HG03066 (cell line): ENCODE results near the gene CDH22.

Experiments used
- ATAC-seq: cut with Tn5 transposase; IDR thresholded peaks from one replicate; pipeline ENCODE4 v1.9.1; 2021; ENCODE audit warnings: low read depth; ENCODE audit not compliant: unreplicated experiment

Gene CDH22, protein sequence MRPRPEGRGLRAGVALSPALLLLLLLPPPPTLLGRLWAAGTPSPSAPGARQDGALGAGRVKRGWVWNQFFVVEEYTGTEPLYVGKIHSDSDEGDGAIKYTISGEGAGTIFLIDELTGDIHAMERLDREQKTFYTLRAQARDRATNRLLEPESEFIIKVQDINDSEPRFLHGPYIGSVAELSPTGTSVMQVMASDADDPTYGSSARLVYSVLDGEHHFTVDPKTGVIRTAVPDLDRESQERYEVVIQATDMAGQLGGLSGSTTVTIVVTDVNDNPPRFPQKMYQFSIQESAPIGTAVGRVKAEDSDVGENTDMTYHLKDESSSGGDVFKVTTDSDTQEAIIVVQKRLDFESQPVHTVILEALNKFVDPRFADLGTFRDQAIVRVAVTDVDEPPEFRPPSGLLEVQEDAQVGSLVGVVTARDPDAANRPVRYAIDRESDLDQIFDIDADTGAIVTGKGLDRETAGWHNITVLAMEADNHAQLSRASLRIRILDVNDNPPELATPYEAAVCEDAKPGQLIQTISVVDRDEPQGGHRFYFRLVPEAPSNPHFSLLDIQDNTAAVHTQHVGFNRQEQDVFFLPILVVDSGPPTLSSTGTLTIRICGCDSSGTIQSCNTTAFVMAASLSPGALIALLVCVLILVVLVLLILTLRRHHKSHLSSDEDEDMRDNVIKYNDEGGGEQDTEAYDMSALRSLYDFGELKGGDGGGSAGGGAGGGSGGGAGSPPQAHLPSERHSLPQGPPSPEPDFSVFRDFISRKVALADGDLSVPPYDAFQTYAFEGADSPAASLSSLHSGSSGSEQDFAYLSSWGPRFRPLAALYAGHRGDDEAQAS

DNA sequence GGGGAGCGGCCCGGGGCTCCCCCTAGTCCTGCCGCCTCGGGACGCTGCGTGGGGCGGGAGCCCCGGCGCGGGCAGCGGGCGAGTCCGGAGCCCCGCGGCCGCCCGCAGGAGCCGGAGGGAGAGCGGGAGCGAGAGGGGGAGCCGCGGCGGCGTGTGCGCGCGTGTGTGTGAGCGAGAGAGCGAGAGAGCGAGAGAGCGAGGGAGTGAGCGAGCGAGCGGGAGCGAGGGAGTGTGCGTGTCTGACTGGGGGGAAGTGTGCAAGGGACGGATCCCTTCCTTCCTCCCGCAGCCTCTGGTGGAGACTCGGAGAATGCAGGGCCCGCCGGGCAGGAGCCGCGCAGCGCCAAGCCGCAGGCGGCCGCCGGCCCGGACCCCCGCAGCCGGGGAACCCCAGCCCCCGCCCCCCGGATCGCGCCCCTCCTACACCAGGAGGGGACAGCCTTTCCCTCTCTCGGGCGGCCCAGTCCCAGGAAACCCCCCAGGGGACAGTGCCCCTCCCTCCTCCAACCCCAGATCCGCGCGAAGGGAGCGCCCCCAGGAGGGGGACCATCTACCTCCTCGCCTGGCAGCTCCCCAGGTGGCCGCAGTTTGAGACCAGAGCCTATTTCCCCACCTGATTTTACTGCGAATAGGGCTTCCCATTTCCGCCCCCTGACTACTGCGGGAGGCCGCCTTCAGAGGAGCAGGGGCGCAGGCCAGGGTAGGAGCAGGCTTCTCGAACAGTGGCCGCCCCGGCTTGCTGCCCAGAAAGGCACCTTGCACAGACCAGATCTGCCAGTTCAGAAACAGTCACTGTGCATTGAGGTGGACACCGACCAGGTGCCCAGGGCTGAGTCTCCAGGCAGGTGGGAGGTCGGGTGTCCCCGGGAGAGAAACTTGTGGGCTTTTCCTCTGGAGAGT lies at the start of gene CDH22:
TSS of gene CDH22 (minus strand) at position 241 of the 900 bp plus-strand sequence. CDS start 57,204 bp downstream, outside the sequence.
- no peak for ATAC-seq

GRCh38 chr20:46357030-46357514 lies 48.8 kb upstream of the CDH22 start:
- ATAC-seq = no peak

- no peak for ATAC-seq
Observed at GRCh38 chr20:46356195-46357029, 48.1 kb upstream of the CDH22 start.

DNA sequence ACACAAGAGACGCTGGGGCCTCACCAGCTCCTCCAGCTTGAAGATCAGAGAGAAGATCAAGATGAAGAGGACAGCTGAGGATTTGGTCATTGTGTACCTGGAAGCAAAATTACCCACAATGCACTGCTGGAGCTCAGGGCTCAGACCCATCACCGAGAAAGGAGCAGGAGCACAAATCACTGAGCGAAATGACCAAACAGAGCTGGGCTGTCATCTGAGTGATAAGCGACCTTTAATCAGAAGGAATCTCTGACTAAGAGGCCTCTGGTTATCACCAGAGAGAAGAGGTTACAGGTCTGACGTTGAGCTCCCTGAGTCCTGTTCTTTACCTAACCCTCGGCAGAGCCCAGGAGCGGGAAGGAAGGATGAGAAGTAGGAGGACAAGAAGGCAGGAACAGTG lies 47.5 kb upstream of the CDH22 start:
- ATAC-seq = no peak

DNA sequence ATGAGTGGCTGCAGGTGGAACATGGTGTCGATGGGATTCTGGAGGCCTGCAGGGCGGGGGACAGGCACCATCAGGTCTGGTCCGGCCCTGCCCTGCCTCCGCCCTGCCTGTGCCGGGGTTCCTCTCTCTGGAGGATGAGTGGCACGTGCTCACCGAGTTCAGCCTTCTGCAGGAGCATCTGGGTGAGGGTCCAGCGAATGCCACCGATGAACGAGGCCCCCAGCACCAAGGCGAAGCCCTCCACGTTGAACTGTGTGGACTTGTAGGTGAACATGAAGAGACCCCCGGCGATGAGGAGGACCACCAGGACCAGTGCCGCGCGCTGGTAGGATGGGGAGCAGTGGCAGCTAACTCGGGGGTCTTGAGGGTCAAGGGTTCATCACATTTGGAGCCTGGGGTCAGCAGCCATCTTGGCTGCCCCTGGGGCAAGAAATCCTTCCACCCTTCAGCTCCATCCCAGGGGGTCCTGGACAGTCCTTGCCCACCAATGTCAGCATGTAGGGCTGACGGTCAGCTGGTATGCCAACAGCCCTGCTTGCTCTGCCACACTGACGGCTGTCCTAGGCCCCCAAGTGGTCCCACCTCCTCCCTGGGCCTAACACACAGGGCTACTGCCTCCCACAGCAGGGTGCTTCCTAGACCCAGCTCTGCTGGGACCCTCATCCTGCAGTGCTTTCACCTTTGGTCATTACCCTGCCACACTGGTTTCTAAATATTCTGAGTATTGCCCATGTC lies 46.8 kb upstream of the CDH22 start:
- no peak for ATAC-seq

DNA sequence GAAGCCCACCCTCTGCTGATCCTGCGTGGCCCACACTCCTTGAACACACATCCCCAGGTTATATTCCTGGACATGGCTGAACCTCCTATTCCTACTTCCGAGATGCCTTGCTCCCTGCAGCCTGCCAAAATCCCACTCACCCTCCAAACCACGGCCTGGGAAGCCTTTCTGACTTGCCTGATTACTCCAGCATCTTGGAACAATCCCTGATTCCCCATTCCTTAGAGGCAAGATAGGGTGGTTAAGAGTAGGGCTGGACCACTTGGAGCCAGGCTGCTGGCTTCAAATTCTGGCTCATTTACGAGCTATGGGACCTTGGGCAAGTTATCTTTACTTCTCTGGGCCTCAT lies 45.9 kb upstream of the CDH22 start:
- no peak for ATAC-seq

DNA sequence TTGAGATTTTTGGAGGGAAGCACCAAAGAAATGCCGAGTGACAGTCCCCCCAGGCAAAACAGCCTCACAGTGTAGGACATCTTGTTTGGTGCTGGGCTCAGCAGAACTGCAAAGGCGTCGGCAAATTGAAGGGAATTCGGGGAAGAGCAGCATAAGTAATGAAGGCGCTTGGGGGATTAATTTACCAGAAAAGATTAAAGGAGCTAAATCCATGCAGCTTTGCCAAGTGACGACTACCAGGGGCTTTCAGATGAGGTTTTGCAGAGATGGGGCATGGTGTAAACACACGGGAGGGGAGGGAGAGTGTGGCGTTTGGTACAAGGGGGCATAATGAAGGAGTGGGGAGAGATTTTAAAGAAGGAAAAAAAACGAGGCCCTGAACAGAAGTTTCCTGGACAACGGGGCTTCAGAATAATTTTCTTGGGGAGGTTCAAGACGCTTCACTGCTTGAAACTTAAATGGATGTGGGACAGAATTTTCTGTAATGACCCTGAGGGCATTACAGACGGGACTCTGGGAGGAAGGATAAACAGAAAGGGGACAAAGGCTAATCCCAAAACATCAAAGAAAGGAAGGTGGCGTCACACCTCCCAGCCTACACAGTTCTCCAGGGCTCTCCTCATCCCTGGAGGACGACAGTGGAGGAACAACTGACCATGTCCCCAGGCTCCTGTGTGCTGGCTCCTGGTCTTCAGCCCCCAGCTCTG lies 45.4 kb upstream of the CDH22 start:
- ATAC-seq = no peak

DNA sequence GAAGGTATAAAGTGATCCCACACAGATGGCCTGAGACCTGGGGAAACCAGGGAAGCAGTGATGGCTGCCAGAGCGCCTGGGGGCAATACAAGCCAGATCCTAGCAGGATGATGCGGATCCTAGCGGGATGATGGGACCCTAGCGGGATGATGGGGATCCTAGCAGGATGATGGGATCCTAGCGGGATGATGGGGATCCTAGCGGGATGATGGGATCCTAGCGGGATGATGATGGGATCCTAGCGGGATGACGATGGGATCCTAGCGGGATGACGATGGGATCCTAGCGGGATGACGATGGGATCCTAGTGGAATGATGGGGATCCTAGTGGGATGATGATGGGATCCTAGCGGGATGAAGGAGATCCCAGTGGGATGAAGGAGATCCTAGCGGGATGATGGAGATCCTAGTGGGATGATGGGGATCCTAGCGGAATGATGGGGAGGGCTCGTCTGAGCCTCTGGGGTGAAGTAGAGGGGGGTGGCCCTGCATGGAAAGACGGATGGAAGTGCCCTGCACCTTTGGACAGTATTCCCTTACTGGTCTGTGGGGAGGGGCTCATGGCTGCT lies 44.2 kb upstream of the CDH22 start:
- ATAC-seq = no peak

DNA sequence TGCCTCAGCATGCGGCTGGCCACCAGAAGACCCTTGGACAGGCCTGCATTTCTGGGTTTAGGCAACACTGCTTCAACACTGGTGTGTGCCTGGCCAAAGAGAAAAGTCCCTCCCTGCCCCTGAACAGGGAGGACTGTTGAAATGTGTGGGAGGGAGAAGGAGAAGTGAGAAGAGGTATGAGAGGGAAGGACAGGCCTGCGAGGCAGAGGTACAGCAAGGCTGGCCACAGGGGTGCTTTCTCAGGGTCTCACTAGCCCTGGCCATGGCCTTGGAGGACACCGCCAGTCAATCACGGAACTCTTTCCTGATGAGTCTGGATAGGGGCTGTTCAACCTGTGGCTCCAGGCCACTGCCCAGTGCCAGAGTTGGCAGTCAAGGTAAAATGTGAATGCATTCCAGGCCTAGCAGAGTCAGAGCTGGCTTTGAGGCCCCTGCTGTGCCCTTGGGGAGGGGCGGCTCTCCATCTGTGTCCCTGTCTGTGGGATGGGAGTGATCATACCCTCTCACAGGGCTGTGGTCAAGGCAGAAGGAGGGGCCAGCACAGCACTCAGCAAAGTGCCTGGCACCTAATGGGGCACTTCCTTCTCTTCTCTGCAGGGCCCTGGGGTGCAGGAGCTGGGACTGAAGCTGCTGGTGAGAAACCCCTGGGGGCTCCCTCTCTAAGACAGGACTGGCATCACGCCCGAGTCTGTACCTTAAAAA lies 43.2 kb upstream of the CDH22 start:
- no peak for ATAC-seq

DNA sequence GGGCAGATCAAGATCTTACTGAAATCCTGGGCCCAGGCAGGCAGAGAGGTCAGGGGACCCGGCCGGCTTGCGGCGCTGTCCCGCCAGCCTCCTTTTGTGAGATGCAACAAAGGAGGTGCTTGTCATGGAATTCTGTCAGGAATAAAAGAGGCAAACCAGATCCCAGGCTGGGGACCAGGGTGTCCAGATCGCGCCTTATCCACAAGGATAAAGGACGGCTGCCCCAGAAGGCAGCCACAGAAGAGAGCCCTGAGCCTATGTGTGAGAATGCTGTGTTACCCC lies 42.6 kb upstream of the CDH22 start:
- ATAC-seq = no peak

DNA sequence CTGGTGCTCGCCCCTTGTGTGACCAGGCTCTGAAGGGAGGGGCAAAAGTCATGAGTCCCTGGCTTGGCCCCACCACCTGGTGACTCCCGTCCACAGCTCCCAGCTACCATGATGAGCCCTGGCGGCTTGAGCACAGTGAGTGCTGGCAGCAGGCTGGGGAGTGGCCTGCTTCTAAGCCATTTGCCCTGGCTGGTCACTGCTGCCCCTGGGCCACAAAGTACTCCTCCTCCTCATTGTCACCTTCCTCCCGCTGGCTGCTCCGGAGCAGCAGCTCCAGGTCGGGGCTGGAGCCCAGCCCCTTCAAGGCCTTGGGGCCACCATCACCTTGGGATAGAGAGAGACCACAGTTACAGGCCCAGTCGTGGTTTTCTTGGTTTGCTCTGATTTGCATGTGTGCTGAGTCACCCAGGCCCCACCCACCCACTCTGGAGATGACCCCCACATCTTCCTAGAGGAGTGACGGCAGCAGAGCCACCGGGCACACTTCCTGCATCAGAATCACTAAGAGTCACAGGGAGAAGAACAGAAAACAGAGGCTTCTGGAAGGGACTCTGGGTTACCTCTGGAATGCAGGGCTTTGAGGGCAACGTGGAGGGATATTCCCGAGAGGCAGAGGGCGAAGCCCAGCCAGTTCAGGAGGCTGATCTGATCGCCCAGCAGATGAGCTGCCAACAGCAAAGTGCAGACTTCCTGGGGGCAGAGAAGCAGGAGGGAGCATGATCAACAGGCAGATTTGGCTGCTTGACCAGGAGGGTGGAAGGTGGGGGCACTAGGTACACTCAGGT lies 42.1 kb upstream of the CDH22 start:
- ATAC-seq = peak; percentile 69

GRCh38 chr20:46349742-46350056 lies 41.4 kb upstream of the CDH22 start:
- no peak for ATAC-seq

- ATAC-seq = no peak
Observed at GRCh38 chr20:46349035-46349741, 40.9 kb upstream of the CDH22 start.

GRCh38 chr20:46347841-46348803 lies 39.8 kb upstream of the CDH22 start:
- ATAC-seq = no peak

DNA sequence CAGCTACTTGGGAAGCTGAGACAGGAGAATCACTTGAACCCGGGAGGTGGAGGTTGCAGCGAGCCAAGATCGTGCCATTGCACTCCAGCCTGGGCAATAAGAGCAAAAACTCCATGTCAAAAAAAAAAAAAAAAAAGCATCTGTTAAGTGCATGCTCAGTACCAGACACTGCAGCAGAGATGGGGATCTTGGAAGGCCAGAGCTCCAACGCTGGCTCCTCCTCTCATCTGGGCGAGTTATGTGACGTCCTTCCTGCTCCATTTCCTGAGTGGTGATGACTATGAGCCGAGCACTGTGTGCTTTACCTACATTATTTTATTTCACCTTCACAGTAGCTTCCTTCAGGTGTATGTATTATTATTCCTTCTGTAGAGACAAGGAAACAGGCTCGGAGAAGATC lies 38.5 kb upstream of the CDH22 start:
- ATAC-seq = no peak
